Activated naive CD4-positive, alpha-beta T cell treated with Interleukin-2 at 50 U/mL for 16 hours (primary cell): Measurements from ENCODE around the gene MXRA8.

Experiments
- DNase-seq: peaks from one replicate; pipeline ENCODE4 v3.0.0-alpha.2; 2020

The MXRA8 gene

DNA sequence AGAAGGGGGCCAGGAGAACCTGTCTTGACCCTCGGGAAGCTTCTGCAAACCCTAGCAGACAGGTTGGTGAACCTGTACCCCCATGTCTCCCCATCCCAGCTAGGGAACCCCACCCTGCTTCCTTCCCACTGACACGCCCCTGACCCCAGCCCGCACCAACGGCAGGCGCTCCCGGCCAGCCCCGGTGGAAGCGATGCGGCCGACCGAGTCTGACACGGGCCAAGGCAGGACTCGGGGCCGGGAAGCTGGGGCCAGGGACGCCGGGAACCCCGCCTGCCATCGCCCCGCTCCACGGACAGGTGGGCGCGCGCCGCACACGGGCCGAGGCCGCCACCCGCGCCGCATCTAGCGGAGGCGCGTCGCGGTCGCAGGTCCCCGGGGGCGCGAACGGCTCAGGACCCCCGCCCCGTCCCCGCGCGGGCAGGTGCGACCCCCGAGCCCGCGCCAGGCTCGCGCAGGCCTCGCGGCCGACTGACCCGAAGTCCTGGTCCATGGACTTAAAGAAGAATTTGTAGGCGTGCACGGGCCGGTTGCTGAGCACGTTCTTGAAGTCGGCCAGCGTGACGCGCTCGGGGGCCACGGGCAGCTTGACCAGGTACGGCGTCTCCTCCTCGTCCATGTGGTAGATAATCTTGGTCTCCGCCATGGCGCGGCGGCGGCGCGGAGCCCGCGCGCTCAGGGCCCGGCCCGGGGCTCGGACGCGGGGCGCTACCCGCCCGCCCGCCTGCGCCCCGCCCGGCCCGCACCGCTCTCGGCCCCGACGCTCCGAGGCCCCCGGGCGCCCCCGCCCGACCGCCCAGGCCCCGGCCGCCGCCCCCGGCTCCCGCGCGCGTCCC, 9.7 kb downstream of the MXRA8 start:
- no peak for DNase-seq

DNA sequence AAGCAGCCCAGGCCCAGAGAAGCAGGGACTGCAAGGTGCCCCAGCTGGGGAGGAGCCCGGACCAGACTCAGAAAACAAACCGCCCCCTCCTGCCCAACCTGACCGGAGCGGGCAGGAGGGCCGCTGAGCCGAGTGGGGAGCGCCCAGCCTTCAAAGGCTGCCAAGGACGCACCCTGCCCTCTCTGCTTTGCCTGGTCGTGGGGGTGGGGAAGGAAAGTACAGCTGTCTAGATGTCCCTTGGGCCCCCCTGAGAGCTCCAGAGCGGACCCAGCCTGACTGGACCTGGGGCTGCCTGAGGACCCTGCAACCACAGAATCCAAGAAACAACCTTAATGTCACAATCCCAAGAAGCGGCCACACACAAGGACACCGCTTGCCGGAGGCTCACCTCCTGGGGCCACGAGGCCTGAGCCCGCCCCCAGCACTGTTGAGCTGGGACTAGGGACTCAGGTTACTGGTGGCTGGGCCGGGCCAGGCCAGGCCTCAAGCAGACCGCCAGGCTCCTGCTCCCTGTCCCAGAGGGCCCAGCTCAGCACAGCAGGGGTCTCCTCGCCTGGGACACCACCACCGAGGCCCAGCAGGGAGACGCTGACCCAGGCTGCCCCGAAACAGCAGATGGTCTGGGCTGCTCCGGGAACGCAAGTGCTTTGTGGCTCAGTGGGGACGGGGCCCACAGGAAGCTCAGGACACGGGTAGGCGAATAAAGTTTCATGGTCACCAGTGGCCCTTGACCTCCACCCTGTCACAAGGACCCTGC, 10.5 kb downstream of the MXRA8 start:
- no peak for DNase-seq

DNA sequence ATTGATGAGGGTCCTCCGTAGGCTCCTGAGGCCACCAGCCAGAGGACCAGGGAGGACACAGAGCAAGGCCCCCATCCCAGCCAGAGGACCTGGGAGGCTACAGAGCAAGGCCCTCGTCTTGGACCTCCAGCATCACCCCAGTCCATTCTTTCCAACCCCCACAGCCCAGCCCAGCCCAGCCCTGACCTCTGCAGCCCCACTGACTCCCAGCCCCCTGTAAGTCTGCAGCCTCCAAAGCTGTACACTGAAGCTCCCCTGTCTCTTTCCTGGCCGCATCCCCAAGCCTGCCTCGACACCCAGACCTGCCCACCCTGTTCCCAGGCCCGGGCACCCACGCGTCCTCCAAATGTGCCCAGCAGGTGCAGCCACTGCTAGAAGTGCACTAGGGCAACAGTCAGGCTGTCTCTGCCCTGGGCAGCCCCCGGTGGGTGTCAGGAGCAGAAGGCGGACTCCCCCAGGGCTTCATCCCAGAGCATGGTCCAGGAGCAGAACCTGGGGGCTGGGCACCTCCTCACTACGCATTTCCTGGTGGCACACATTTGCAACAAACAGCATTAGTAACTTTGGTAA, 11.2 kb downstream of the MXRA8 start:
- no peak for DNase-seq

GRCh38 chr1:1346501-1346890, 11.9 kb downstream of the MXRA8 start:
- no peak for DNase-seq

DNA sequence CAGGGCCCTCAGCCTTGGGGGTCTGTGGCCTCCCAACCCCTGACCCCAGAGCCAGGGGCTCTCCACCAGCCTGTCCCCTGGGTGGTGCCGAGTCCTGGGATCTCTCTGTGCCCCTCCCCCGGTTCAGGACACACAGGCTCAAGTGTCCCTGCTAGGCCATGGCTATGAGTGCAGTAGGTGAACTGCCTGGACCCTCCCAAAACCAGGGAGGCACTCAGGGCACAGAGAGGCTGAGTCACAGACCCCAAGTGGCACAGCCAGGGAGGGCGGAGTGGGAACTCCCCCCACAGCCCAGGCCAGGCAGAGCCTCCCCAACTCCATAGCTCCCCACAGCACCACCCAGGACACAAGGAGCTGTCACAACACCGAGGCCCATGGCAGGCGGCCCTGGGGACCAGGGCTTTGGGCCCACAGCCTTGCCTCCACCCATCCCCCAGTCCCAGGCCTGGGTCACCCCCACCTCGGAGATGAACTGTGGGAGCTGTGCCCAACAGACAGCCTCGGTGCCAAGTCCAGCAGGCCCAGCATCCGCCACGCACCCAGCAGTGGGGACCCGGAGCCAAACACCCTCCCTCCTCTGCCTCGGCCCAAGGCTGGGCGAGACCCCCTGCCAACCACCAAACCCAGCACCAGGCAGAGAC, 12.4 kb downstream of the MXRA8 start:
- DNase-seq, result no peak

GRCh38 chr1:1345384-1345783, 13.0 kb downstream of the MXRA8 start:
- no peak for DNase-seq

DNA sequence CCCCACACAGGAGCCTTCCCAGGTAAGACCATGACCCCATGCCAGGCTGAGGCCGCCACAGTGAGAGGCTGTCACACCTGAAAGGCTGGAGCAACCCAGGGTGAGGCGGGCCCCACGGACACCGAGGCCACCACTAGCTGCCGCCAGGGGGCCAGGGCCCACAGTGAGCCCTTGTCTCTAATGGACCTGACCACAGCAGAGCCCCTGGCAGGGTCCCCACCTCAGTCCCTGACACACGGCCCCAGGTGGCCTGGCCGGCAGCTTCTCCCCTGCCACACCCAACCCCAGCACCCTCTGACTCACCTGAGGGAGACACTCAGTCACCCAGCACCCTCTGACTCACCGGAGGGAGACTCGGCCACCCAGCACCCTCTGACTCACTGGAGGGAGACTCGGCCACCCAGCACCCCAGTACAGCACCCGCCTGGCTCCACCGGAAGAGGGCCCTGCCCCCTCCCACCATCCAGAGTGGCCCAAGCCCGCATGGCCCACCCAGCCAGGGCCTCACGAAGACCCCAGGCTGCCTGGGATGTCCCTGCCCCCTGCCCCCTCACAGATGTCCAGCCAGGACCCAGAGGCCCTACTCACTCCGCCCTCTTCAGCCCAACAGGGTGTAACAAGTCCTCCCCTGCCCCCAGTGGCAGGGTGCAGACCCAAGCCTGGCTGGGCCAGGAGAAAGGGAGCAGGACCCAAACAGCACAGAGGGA, 13.5 kb downstream of the MXRA8 start:
- DNase-seq, result peak; percentile 62

DNA sequence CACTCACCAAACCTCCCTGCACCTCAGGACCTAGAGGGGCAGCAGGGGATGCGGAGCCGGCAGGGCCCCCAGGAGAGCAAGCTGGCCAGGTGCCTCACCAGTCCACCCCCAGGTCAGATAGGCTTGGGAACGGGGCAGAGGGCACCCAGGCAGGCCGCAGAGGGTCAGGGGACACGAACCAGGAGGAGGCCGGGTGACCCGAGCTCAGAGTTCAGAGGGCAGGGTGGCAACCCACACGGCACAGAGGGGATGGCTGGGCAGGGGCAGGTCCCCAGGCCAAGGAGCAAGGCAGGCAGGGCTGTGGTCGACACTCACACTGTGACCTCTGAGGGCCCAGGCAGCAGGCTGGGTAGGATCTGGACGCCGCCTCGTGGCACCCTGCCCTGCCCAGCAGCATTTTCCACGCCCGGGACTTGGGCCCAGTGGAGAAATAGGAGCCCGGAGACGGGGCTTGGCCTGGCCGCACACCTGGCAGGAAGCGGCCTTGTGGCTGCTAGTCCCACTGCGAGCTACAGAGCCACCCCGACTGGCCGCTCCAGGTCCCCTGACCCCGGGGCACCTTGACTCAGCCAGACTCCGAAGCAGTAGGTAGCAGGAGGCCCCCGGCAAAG, 14.4 kb downstream of the MXRA8 start:
- no peak for DNase-seq

GRCh38 chr1:1342584-1343115, 15.7 kb downstream of the MXRA8 start:
- no peak for DNase-seq

DNA sequence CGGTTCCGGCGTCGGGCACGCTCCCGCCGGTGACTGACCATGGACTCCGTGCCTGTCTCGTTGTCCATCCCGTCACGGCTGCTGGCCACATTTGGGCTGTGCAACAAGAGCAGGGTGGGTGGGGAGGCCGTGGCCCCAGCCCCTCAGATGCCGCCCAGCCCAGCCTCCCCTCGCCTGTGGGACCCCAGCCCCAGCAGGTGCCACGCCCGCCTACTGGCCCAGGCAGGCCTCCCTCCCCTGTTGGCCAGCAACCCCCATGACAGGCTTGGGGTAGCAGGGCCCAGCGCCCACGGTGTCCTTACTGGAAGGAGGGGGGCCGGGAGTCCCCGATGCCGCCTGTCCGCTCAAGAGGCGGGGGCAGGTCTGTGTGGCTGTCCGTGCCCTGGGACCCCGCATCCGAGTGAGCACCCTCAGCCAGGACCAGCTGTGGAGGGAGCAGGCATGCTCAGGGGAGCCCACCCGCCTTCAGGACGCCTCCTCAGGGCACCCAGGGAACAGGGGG, 16.2 kb downstream of the MXRA8 start:
- no peak for DNase-seq

DNA sequence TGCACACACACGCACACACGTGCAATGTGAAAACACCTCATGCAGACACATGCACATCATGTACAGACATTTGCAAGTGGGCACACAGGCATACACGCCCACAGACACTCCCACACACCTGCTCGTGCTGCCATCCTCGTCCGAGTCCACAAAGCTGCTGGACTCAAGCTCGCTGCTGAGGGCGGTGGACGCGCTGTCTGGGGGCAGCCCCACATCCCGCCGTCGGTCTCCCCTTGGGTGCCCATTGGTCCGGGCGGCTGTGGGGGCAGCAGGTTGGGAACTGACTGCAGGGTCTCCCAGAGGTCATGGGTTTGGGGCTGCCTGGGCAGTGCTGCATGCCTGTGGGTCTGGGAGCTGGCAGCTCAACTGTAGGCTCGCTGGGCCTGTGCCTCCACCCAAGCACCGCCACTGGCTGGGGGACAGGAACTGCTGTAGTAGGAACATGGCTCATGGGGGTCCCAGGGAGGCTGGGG, 16.8 kb downstream of the MXRA8 start:
- no peak for DNase-seq

- no peak for DNase-seq
Measured at GRCh38 chr1:1340791-1341548, 17.4 kb downstream of the MXRA8 start.

- no peak for DNase-seq
Measured at GRCh38 chr1:1340185-1340584, 18.2 kb downstream of the MXRA8 start.

DNA sequence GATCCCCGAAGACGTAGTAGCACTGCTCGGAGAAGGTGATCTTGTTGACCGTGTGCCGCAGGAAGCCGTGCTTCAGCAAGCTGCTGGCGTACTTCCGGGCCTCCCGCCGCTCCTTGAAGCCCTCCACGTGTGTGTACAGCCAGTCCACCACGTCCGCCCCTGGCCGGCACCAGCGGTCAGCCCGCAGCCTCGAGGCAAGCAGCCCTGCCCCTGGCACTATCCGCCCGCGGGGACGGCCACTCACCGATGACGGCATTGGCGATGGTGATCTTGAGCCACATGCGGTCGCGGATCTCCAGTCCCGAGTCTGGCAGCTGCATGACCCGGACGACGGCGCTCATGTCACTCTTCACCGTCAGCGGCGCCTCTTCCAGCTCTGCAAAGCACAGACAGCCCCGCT, 20.1 kb downstream of the MXRA8 start:
- no peak for DNase-seq

- DNase-seq, result peak; percentile 21
Measured at GRCh38 chr1:1337793-1338147, 20.6 kb downstream of the MXRA8 start.

GRCh38 chr1:1336931-1337792, 21.2 kb downstream of the MXRA8 start:
- no peak for DNase-seq

DNA sequence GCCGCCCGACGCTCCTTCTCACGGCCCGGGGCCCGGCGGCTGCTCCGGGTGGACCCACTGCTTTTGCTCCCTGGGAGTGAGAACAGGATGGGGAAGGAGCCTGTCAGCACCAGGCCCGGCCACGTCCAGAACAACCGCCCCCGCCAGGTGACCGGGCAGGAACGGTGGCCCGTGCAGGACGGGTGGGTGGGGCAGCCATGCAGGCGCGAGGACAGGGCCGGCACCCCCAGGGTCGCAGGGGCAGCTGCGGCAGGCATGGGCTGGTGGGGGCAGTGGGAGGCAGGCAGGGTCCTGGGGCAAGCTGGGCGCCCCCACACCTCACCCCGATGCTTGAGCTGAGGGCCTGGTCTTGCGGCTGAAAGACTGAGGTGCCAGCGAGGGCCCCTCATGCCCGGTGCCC, 21.9 kb downstream of the MXRA8 start:
- DNase-seq, result no peak

DNA sequence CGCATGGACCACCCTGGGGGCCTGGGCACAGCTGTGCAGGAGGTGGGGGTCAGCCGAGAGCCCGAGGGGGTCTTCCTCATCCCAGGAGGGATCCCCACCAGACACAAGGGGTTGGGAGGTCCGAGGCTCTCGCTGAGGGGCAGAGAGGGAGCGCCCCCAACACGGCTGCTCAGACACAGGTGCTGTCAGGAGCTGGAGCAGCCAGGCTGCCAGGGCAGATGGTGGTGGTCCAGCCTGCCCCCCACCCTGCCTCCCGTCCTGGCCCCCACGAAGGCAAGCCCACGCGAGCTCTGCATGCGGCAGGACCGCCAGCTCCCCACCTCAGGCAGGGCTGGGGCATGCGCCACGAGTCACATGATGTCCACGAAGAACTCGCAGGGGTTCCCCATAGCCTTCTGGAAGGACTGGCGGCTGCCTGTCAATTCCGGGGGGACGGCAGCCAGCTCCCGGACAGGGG, 22.5 kb downstream of the MXRA8 start:
- no peak for DNase-seq

DNA sequence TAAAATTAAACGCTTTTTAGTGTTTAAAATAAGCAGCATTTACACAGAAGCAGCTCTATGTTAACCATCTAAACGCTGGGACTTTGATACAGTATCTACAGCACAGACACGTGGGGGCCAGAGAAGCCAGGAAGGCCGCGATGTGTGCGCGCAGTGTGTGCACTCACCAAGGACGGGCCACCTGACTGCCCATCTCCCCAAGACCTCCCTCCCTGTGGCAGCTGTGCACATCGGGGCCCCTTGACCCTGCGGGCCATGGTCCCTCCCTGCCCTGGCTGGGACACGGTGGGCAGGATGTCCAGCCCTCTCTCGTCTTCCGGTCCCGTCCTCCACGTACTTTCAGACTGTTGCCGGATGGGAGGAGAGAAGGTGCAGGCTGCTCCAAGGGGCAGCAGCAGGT, 23.1 kb downstream of the MXRA8 start:
- DNase-seq, result no peak

- no peak for DNase-seq
Measured at GRCh38 chr1:1334835-1335234, 23.5 kb downstream of the MXRA8 start.
